GM18498 (cell line): ENCODE results near the gene DICER1.
"Not testable (repeated sequence)": the region's sequence is repeated elsewhere in the genome, so short reads cannot be mapped to it uniquely, and the experiment has no call there.

Experiments used
- ATAC-seq: cut with Tn5 transposase; IDR thresholded peaks from one replicate; pipeline ENCODE4 v1.9.1; 2021; ENCODE audit warnings: mild to moderate bottlenecking, moderate library complexity; ENCODE audit not compliant: unreplicated experiment

DICER1 gene

GRCh38 chr14:95188380-95188779 lies 31.1 kb upstream of the DICER1 start:
- ATAC-seq = no peak

- no peak for ATAC-seq
Observed at GRCh38 chr14:95185767-95186392, 28.6 kb upstream of the DICER1 start.

GRCh38 chr14:95185033-95185766 lies 27.9 kb upstream of the DICER1 start:
- no peak for ATAC-seq

- ATAC-seq = no peak
Observed at GRCh38 chr14:95184413-95184790, 27.1 kb upstream of the DICER1 start.

GRCh38 chr14:95183532-95184412 lies 26.4 kb upstream of the DICER1 start:
- ATAC-seq = peak; percentile 66

GRCh38 chr14:95183082-95183481 lies 25.8 kb upstream of the DICER1 start:
- no peak for ATAC-seq

GRCh38 chr14:95182379-95182778 lies 25.1 kb upstream of the DICER1 start:
- no peak for ATAC-seq

GRCh38 chr14:95180966-95181741 lies 23.8 kb upstream of the DICER1 start:
- ATAC-seq = no peak

- ATAC-seq = not testable (repeated sequence)
Observed at GRCh38 chr14:95175670-95176069, 18.3 kb upstream of the DICER1 start.

- ATAC-seq = no peak
Observed at GRCh38 chr14:95174184-95174792, 17.0 kb upstream of the DICER1 start.

GRCh38 chr14:95173518-95173917 lies 16.2 kb upstream of the DICER1 start:
- no peak for ATAC-seq

GRCh38 chr14:95167177-95167576 lies 9.8 kb upstream of the DICER1 start:
- no peak for ATAC-seq

GRCh38 chr14:95165517-95165916 lies 8.2 kb upstream of the DICER1 start:
- ATAC-seq = no peak

GRCh38 chr14:95164506-95164905 lies 7.2 kb upstream of the DICER1 start:
- ATAC-seq = no peak

- ATAC-seq = no peak
Observed at GRCh38 chr14:95163666-95164065, 6.3 kb upstream of the DICER1 start.

GRCh38 chr14:95163132-95163531 lies 5.8 kb upstream of the DICER1 start:
- ATAC-seq = no peak

- no peak for ATAC-seq
Observed at GRCh38 chr14:95162641-95163040, 5.3 kb upstream of the DICER1 start.

GRCh38 chr14:95157048-95157326 lies 342 bp downstream of the DICER1 start:
- peak; percentile 41 for ATAC-seq

- peak; percentile 37 for ATAC-seq
Observed at GRCh38 chr14:95156161-95157047, 925 bp downstream of the DICER1 start.

GRCh38 chr14:95155045-95155444 lies 2.3 kb downstream of the DICER1 start:
- ATAC-seq = no peak
